H1 (cell line): ENCODE measurements around the gene LHFPL3. TPM values are rescaled to one million over a fixed set of nuclear protein-coding genes. Genes with fewer than 3 reads are reported as not detected.

Experiments used
- ZNF274 ChIP-seq: IDR thresholded peaks from 2 replicates; pipeline ENCODE4 v1.7.0; 2012; ENCODE audit warnings: low read length, borderline replicate concordance; ENCODE audit errors: extremely low read depth
- polyA plus RNA-seq, 7 experiments: library from polyadenylated mRNA; depleted of rRNA in 3 of 7; stranded (reverse) in 5 of 7; unstranded in 2 of 7; fragments of >200 nt in 5 of 7; fragments of 200-250 nt in 2 of 7; gene quantifications; 1 replicate in 5 of 7; 2 replicates in 1 of 7; 4 replicates in 1 of 7; pipeline versions ENCODE4 v1.2.1 to v1.2.3, GENCODE V29; 2011 to 2013; ENCODE audit warnings: missing spikeins in 2 of 7, mixed read lengths in 2 of 7
- total RNA-seq: library from RNA; stranded (reverse); fragmentation: NEBNext Ultra II Directional; extraction: Animal tissue kit (Norgen Biotek cat#: 25700); gene quantifications from 2 replicates; pipeline ENCODE4 v1.2.1, GENCODE V29; 2021
- TF ChIP-seq, protein P1 (sequence below): fragments of 300-600 bp; sonication (generic); IDR thresholded peaks from 2 replicates; pipeline ENCODE4 v1.7.1; 2012; ENCODE audit warnings: low read length, moderate library complexity, mild to moderate bottlenecking, inconsistent platforms; ENCODE audit not compliant: insufficient replicate concordance

The LHFPL3 gene
- total and polyA plus RNA-seq, 2 of the 8 experiments (the other 6 are each of a cell fraction or from before 2014, with no cell fraction given) = 0.24 to 0.50 TPM

DNA sequence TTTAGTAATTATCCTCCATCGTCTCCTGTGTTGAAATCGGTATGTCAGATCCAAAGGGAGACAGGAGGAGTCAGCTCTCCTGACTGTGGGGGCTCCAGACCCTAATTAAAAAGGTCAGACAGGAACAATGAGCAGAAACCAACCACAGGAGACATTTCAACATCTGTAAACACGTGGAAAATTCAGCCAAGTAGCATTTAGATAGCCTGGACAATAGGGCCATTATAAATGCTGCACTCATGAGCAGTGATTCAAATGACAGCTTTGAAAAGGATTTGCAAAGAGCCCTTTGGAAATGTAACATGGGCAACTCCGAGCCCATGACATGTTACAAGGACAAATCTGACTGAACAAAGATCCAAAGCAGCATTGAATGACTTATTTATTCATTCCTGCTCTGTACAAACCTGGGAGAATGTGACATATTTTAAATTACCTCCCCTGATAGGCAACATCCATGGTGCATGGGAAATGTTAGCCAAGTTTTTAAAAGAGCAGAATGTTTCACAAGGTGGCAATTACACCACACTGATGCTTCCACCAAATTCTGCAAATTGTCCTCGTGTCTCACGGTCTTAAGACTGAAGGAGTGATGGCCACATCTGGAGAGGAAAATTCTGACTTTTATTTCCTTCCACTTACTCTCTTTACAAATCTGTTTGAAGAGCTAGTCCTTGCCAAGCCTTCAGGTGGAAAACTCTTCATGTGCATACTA is 572.3 kb downstream of the LHFPL3 start (continued):
- TF ChIP-seq, protein P1, sequence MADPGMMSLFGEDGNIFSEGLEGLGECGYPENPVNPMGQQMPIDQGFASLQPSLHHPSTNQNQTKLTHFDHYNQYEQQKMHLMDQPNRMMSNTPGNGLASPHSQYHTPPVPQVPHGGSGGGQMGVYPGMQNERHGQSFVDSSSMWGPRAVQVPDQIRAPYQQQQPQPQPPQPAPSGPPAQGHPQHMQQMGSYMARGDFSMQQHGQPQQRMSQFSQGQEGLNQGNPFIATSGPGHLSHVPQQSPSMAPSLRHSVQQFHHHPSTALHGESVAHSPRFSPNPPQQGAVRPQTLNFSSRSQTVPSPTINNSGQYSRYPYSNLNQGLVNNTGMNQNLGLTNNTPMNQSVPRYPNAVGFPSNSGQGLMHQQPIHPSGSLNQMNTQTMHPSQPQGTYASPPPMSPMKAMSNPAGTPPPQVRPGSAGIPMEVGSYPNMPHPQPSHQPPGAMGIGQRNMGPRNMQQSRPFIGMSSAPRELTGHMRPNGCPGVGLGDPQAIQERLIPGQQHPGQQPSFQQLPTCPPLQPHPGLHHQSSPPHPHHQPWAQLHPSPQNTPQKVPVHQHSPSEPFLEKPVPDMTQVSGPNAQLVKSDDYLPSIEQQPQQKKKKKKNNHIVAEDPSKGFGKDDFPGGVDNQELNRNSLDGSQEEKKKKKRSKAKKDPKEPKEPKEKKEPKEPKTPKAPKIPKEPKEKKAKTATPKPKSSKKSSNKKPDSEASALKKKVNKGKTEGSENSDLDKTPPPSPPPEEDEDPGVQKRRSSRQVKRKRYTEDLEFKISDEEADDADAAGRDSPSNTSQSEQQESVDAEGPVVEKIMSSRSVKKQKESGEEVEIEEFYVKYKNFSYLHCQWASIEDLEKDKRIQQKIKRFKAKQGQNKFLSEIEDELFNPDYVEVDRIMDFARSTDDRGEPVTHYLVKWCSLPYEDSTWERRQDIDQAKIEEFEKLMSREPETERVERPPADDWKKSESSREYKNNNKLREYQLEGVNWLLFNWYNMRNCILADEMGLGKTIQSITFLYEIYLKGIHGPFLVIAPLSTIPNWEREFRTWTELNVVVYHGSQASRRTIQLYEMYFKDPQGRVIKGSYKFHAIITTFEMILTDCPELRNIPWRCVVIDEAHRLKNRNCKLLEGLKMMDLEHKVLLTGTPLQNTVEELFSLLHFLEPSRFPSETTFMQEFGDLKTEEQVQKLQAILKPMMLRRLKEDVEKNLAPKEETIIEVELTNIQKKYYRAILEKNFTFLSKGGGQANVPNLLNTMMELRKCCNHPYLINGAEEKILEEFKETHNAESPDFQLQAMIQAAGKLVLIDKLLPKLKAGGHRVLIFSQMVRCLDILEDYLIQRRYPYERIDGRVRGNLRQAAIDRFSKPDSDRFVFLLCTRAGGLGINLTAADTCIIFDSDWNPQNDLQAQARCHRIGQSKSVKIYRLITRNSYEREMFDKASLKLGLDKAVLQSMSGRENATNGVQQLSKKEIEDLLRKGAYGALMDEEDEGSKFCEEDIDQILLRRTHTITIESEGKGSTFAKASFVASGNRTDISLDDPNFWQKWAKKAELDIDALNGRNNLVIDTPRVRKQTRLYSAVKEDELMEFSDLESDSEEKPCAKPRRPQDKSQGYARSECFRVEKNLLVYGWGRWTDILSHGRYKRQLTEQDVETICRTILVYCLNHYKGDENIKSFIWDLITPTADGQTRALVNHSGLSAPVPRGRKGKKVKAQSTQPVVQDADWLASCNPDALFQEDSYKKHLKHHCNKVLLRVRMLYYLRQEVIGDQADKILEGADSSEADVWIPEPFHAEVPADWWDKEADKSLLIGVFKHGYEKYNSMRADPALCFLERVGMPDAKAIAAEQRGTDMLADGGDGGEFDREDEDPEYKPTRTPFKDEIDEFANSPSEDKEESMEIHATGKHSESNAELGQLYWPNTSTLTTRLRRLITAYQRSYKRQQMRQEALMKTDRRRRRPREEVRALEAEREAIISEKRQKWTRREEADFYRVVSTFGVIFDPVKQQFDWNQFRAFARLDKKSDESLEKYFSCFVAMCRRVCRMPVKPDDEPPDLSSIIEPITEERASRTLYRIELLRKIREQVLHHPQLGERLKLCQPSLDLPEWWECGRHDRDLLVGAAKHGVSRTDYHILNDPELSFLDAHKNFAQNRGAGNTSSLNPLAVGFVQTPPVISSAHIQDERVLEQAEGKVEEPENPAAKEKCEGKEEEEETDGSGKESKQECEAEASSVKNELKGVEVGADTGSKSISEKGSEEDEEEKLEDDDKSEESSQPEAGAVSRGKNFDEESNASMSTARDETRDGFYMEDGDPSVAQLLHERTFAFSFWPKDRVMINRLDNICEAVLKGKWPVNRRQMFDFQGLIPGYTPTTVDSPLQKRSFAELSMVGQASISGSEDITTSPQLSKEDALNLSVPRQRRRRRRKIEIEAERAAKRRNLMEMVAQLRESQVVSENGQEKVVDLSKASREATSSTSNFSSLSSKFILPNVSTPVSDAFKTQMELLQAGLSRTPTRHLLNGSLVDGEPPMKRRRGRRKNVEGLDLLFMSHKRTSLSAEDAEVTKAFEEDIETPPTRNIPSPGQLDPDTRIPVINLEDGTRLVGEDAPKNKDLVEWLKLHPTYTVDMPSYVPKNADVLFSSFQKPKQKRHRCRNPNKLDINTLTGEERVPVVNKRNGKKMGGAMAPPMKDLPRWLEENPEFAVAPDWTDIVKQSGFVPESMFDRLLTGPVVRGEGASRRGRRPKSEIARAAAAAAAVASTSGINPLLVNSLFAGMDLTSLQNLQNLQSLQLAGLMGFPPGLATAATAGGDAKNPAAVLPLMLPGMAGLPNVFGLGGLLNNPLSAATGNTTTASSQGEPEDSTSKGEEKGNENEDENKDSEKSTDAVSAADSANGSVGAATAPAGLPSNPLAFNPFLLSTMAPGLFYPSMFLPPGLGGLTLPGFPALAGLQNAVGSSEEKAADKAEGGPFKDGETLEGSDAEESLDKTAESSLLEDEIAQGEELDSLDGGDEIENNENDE = no peak
- TF ChIP-seq ZNF274 = no peak
- TF ChIP-seq, all 59 proteins: peak for 0
